ENCODE results near the gene HDHD5.

HDHD5 gene

DNA sequence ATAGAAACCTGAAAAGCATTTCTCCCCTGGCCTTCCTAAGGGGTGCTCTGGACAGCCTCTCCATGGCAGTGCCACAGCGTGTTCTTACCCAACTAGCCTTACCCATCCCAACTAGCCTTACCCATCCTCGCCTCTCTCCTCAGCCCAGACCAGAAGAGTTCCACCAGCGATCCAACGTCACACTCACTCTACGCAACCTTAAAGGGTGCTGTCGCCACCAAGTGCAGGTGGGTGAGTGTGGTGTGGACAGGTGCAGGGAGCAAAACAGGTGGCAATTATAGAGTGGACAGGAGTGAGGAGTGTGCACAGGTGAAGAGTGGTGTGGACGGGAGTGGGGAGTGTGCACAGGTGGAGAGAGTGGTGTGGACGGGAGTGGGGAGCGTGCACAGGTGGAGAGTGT lies 55.7 kb downstream of the HDHD5 start:
- no peak for DNase-seq

GRCh38 chr22:17102297-17102667 lies 56.8 kb downstream of the HDHD5 start:
- no peak for DNase-seq

DNA sequence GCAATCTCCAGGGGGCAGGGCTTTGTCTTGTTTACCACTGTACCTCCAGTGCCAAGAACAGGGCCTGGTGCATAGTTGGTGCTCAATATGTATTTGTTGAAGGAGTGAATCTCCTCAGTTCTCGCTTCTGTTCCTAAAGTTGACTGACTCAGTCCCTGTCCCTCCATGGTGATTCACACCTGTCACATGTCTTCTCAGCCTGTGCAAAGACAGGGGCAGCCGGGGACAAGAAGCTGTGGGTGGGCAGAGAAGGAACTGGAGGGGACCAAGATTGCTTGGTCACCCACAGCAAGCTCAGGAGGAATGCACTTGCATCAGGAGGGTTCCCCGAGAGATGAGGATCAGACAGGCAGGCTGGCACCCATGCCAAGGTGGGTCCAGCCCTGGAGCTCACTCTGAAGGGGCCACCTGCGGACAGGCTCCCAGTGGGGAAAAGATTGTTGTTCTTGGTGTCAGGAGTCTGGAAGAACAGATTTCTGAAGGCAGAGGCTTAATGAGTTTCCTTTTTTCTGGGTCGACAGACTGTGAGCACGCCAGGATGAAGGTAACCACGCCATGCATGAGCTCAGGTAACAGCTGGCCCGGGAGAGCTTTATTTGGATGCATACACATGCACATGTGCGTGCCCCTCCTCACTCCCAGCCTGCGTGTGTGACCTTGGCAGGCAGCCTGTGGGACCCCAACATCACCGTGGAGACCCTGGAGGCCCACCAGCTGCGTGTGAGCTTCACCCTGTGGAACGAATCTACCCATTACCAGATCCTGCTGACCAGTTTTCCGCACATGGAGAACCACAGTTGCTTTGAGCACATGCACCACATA lies 57.4 kb downstream of the HDHD5 start:
- no peak for DNase-seq

DNA sequence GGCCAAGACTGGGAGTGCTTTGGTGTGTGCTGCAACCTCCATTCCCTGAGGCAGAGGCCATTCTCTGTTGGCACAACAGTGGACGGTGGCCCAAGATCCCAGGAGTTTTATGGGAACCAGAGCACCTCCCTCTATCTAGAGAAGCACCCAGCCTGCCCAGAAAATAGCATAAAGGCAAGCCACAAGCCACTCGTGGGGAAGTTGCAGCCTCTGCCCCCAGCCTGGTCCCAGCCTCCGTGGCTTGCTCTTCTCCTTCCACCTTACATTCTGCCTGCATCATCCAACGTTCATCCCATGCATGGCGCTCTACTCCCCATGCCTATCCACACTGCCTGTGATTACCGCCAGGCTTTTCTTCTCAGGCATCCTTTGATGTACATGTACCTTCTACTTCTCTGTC lies 58.5 kb downstream of the HDHD5 start:
- DNase-seq, result no peak

- no peak for DNase-seq
These were observed 60.7 kb downstream of the HDHD5 start for GRCh38 chr22:17098379-17098819.

DNA sequence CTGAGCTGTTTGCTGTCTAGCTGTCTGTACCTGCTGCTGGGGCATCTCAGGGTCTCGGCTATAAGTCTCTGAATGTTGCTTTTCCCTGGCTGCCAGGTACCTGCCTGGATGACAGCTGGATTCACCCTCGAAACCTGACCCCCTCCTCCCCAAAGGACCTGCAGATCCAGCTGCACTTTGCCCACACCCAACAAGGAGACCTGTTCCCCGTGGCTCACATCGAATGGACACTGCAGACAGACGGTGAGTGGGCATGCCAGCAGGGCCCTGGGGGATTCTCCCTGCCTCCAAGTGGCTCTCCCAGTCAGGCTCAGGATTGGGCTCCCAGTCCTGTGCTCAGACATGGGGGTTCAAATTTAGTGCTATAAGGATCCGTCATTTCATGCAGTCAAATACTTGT lies 61.4 kb downstream of the HDHD5 start:
- DNase-seq, result no peak

DNA sequence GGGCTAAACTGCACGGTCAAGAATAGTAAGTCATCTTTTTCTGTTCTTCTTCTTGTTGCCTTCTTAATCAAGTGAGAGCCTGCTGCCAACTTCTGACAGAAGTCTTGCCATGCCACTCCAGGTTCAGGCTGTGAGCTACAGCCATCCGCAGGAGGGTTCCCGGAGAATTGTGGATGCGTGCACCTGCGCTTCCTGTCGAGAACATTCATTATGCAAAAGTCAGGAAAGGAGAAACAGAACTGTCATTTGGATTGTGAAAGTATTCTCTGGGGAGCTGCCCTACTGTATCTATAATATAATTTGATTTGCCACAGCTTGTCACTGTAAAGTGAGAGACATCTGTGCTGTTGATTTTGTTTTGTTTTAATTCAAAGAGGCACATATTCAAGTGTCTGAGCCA lies 62.0 kb downstream of the HDHD5 start:
- DNase-seq, result no peak

GRCh38 chr22:17096071-17096470 lies 63.0 kb downstream of the HDHD5 start:
- no peak for DNase-seq

GRCh38 chr22:17095538-17095937 lies 63.5 kb downstream of the HDHD5 start:
- no peak for DNase-seq

GRCh38 chr22:17093081-17093480 lies 66.0 kb downstream of the HDHD5 start:
- no peak for DNase-seq

GRCh38 chr22:17091851-17092250 lies 67.2 kb downstream of the HDHD5 start:
- no peak for DNase-seq

GRCh38 chr22:17090550-17090949 lies 68.5 kb downstream of the HDHD5 start:
- DNase-seq, result no peak

All from stimulated activated CD8-positive, alpha-beta memory T cell treated with anti-CD3 and anti-CD28 coated beads, Interleukin-4, amount 100 ng/mL, for 48 hours (primary cell).